ENCODE results near the gene TNFAIP2.

The TNFAIP2 gene

GRCh38 chr14:103185051-103186029 lies 62.1 kb downstream of the TNFAIP2 start:
- H3K36me3 Mint-ChIP-seq (ENCODE audit: low read depth), result no peaks in the 10 kb centered on the region

GRCh38 chr14:103186241-103186822 lies 63.1 kb downstream of the TNFAIP2 start:
- no peak overlapping the region for H3K27ac Mint-ChIP-seq
- H3K36me3 Mint-ChIP-seq (ENCODE audit: low read depth), result no peaks in the 10 kb centered on the region
- H3K4me3 Mint-ChIP-seq, result no peak overlapping the region
- H3K4me1 Mint-ChIP-seq (ENCODE audit: low read depth), result peaks cover 4% of the 10 kb centered on the region
- H3K9me3 Mint-ChIP-seq, result no peaks in the 10 kb centered on the region
- peaks cover 54% of the 10 kb centered on the region for H3K27me3 Mint-ChIP-seq

More at GRCh38 chr14:103185051-103186029, 62.1 kb downstream of the TNFAIP2 start:
- no peaks in the 10 kb centered on the region for H3K9me3 Mint-ChIP-seq
- no peak overlapping the region for H3K4me3 Mint-ChIP-seq
- H3K27ac Mint-ChIP-seq, result no peak overlapping the region
- H3K4me1 Mint-ChIP-seq (ENCODE audit: low read depth), result peaks cover 4% of the 10 kb centered on the region
- H3K27me3 Mint-ChIP-seq, result peaks cover 50% of the 10 kb centered on the region

Data from stimulated activated naive CD8-positive, alpha-beta T cell treated with anti-CD3 and anti-CD28 coated beads, Interleukin-15, Interleukin-2, amounts not matched to agents 100 ng/mL and 50 ng/mL, for 24 hours (primary cell).